Spleen (tissue), 11 donors: ENCODE measurements around the gene ODAD2. TPM values are rescaled to one million over a fixed set of nuclear protein-coding genes. Genes with fewer than 3 reads are reported as not detected.

Source experiments
- DNase-seq: peaks from one replicate; pipeline ENCODE4 v3.0.0-alpha.2; 2020
- H3K27ac ChIP-seq, 8 donors: fragments of 200-600 bp; sonication (generic) in 7 of 8; 1 replicate in 4 of 8; 2 replicates in 4 of 8; pipeline versions ENCODE4 v1.5.0 to v1.8.0; 2016 to 2021; ENCODE audit warnings: inconsistent platforms in 4 of 8, mild to moderate bottlenecking in 4 of 8, moderate library complexity in 1 of 8
- H3K27me3 ChIP-seq, 7 donors: fragments of 200-600 bp; sonication (generic) in 6 of 7; replicated peaks in 1 of 7; 1 replicate in 4 of 7; 2 replicates in 3 of 7; pipeline versions ENCODE4 v1.5.0 to v1.8.0; 2016 to 2021; ENCODE audit warnings: inconsistent platforms in 3 of 7, mild to moderate bottlenecking in 1 of 7
- H3K36me3 ChIP-seq, 6 donors: fragments of 200-600 bp; sonication (generic) in 5 of 6; 1 replicate in 4 of 6; 2 replicates in 2 of 6; pipeline versions ENCODE4 v1.5.0 to v1.8.0; 2016 to 2021; ENCODE audit warnings: inconsistent platforms in 2 of 6
- H3K4me1 ChIP-seq, 6 donors: fragments of 200-600 bp; sonication (generic) in 5 of 6; 1 replicate in 3 of 6; 2 replicates in 3 of 6; pipeline versions ENCODE4 v1.5.0 to v1.8.0; 2016 to 2021; ENCODE audit warnings: inconsistent platforms in 3 of 6
- H3K4me3 ChIP-seq, 8 donors: fragments of 200-600 bp; sonication (generic) in 7 of 8; 1 replicate in 4 of 8; 2 replicates in 4 of 8; pipeline versions ENCODE4 v1.5.0 to v1.8.0; 2016 to 2021; ENCODE audit warnings: inconsistent platforms in 4 of 8, mild to moderate bottlenecking in 4 of 8, moderate library complexity in 2 of 8
- H3K9me3 ChIP-seq, 8 donors: fragments of 200-600 bp; sonication (generic) in 7 of 8; 1 replicate in 4 of 8; 2 replicates in 4 of 8; pipeline versions ENCODE4 v1.5.0 to v1.8.0; 2016 to 2021; ENCODE audit warnings: inconsistent platforms in 4 of 8
- CTCF ChIP-seq, 11 experiments: fragments of 200-600 bp in 7 of 11; fragments of 450-650 bp in 4 of 11; sonication (generic) in 4 of 11; IDR thresholded peaks in 8 of 11; conservative IDR thresholded peaks in 3 of 11; 1 replicate in 7 of 11; 2 replicates in 4 of 11; pipeline versions ENCODE4 v1.4.0 to v1.8.0; 2016 to 2021; ENCODE audit warnings: antibody characterized with exemption in 11 of 11, inconsistent platforms in 4 of 11, mild to moderate bottlenecking in 1 of 11
- POLR2A ChIP-seq, 3 donors: fragments of 450-650 bp; IDR thresholded peaks; one replicate each; pipeline ENCODE4 v1.5.1; 2017; ENCODE audit warnings: antibody characterized with exemption in 3 of 3, mild to moderate bottlenecking in 1 of 3
- POLR2AphosphoS5 ChIP-seq, 3 donors: sonication (generic); formaldehyde crosslinking; IDR thresholded peaks; one replicate each; pipeline ENCODE4 v1.5.1; 2017; ENCODE audit warnings: antibody characterized with exemption in 3 of 3
- WGBS, 5 donors: extraction: QIAGEN DNeasy Blood & Tissue Kit in 3 of 5; methylation state at CpG; one replicate each; pipeline versions ENCODE4 v1.1.5 to v1.1.7; 2013 to 2018; 5-methylcytosine and 5-hydroxymethylcytosine counted together
- intact Hi-C: fragments of 100-400 bp; cut with DNase I; formaldehyde crosslinking; loops from one replicate; pipeline ENCODE4 v1.15.0; 2023; ENCODE audit warnings: low total_unique reads
- polyA plus RNA-seq, 3 donors: library from polyadenylated mRNA; stranded (reverse); fragments of 200-250 nt; gene quantifications; one replicate each; pipeline ENCODE4 v1.2.1, GENCODE V29; 2013
- total RNA-seq, 7 donors: library from RNA; depleted of rRNA in 3 of 7; stranded (reverse); fragments of >200 nt in 3 of 7; fragmentation: NEBNext Ultra II Directional in 4 of 7; extraction: Animal tissue kit (Norgen Biotek cat#: 25700) in 4 of 7; gene quantifications; one replicate each; pipeline versions ENCODE4 v1.1.0 to v1.2.1, GENCODE V29; 2016 to 2021
- donor health status: healthy with polysubstance abuse.
- donor health status: DM: no; HTN: no; CAD: no; lungs with moderate emphysema.
- donor health status: DM: no; HTN: no; CAD: no.
- donor health status: Bipolar disorder and iron deficiency.
- donor health status: healthy.
- donor health status: DM: no; HTN: no; CAD: no.
- donor health status: DM: yes; HTN: yes; CAD: no.

The ODAD2 gene
- total and polyA plus RNA-seq, 10 donors, result 0.03 to 0.72 (median 0.29) TPM; not detected in 2

- Histone ChIP-seq H3K27ac (no peak overlapping the region), H3K27me3 (no peaks in the 10 kb centered on the region), H3K4me1 (peaks cover 0 to 7% (median 0%) of the 10 kb centered on the region in 6 donors), H3K36me3 (no peaks in the 10 kb centered on the region), H3K4me3 (no peak overlapping the region), H3K9me3 (peaks cover 0 to 13% (median 5%) of the 10 kb centered on the region in 8 donors)
- intact Hi-C loops, result no loop called here
- no peak for DNase-seq
- WGBS, 5 donors, result 23 to 73% (median 48%) methylated on average over 1 of the region's 1 CpG
- TF ChIP-seq POLR2AphosphoS5 (IDR thresholded peaks at IDR 0.05) (no peak), POLR2A (IDR thresholded peaks at IDR 0.05) (no peak), CTCF (IDR thresholded peaks at IDR 0.05 in 8 of 11, conservative IDR thresholded peaks at IDR 0.05 in 3 of 11) (no peak)
Measured at GRCh38 chr10:27844223-27844622, 154.7 kb downstream of the ODAD2 start.

GRCh38 chr10:27838901-27839300 lies 160.0 kb downstream of the ODAD2 start:
- intact Hi-C loops, result no loop called here
- TF ChIP-seq CTCF (IDR thresholded peaks at IDR 0.05 in 8 of 11, conservative IDR thresholded peaks at IDR 0.05 in 3 of 11), result no peak
- no peak for TF ChIP-seq POLR2A (IDR thresholded peaks at IDR 0.05)
- H3K4me3 ChIP-seq, result no peak overlapping the region
- no peak for DNase-seq
- H3K9me3 ChIP-seq, result no peaks in the 10 kb centered on the region
- no peak overlapping the region for H3K27ac ChIP-seq
- peaks cover 0 to 1% (median 0%) of the 10 kb centered on the region in 6 donors for H3K4me1 ChIP-seq
- no peaks in the 10 kb centered on the region for H3K36me3 ChIP-seq
- 81 to 92% (median 90%) methylated on average over 8 of the region's 8 CpGs for WGBS, 5 donors
- no peaks in the 10 kb centered on the region for H3K27me3 ChIP-seq

- H3K36me3 ChIP-seq, result no peaks in the 10 kb centered on the region
- no peaks in the 10 kb centered on the region for H3K4me1 ChIP-seq
- no peaks in the 10 kb centered on the region for H3K27me3 ChIP-seq
- no peaks in the 10 kb centered on the region for H3K9me3 ChIP-seq
- 46 to 68% (median 57%) methylated on average over 4 of the region's 4 CpGs for WGBS, 5 donors
- intact Hi-C loops, result no loop called here
- no peak overlapping the region for H3K4me3 ChIP-seq
- H3K27ac ChIP-seq, result no peak overlapping the region
- DNase-seq, result no peak
- no peak for TF ChIP-seq POLR2AphosphoS5 (IDR thresholded peaks at IDR 0.05)
- TF ChIP-seq CTCF (IDR thresholded peaks at IDR 0.05 in 8 of 11, conservative IDR thresholded peaks at IDR 0.05 in 3 of 11), result no peak
- TF ChIP-seq POLR2A (IDR thresholded peaks at IDR 0.05), result no peak
Measured at GRCh38 chr10:27838361-27838760, 160.5 kb downstream of the ODAD2 start.

GRCh38 chr10:27834476-27834875 lies 164.4 kb downstream of the ODAD2 start:
- Histone ChIP-seq H3K36me3 (no peaks in the 10 kb centered on the region), H3K27ac (no peak overlapping the region), H3K9me3 (no peaks in the 10 kb centered on the region), H3K4me1 (no peaks in the 10 kb centered on the region), H3K4me3 (no peak overlapping the region), H3K27me3 (no peaks in the 10 kb centered on the region)
- DNase-seq, result no peak
- TF ChIP-seq POLR2A (IDR thresholded peaks at IDR 0.05) (no peak), POLR2AphosphoS5 (IDR thresholded peaks at IDR 0.05) (no peak), CTCF (IDR thresholded peaks at IDR 0.05 in 8 of 11, conservative IDR thresholded peaks at IDR 0.05 in 3 of 11) (no peak)
- WGBS, 5 donors, result 58 to 83% (median 80%) methylated on average over 3 of the region's 3 CpGs
- intact Hi-C loops, result no loop called here
